Colonic mucosa (tissue), 4 donors: ENCODE measurements around the gene CLN6. TPM values are rescaled to one million over a fixed set of nuclear protein-coding genes. Genes with fewer than 3 reads are reported as not detected.

ENCODE experiments used
- DNase-seq: peaks from one replicate; pipeline ENCODE4 v3.0.0-alpha.2; 2020
- H3K27ac ChIP-seq: fragments of 200-600 bp; one replicate; pipeline ENCODE4 v1.8.0; 2021
- H3K27me3 ChIP-seq: fragments of 200-600 bp; one replicate; pipeline ENCODE4 v1.8.0; 2021
- H3K36me3 ChIP-seq: fragments of 200-600 bp; one replicate; pipeline ENCODE4 v1.8.0; 2021
- H3K4me1 ChIP-seq: fragments of 200-600 bp; one replicate; pipeline ENCODE4 v1.8.0; 2021; ENCODE audit warnings: mild to moderate bottlenecking
- H3K4me3 ChIP-seq: fragments of 200-600 bp; one replicate; pipeline ENCODE4 v1.8.0; 2021
- H3K9ac ChIP-seq, 2 donors: one replicate each; pipeline ENCODE4 v1.7.0; 2013; ENCODE audit warnings: control low read depth in 2 of 2, low read depth in 2 of 2, low read length in 2 of 2
- H3K9me3 ChIP-seq: fragments of 200-600 bp; one replicate; pipeline ENCODE4 v1.8.0; 2021
- CTCF ChIP-seq: fragments of 200-600 bp; IDR thresholded peaks from one replicate; pipeline ENCODE4 v1.8.0; 2022; ENCODE audit warnings: antibody characterized with exemption, mild to moderate bottlenecking
- intact Hi-C: fragments of 100-400 bp; cut with DNase I; formaldehyde crosslinking; loops from one replicate; pipeline ENCODE4 v1.14.1; 2022
- total RNA-seq, 2 donors: library from RNA; stranded (reverse); fragmentation: NEBNext Ultra II Directional in 1 of 2; extraction: Animal tissue kit (Norgen Biotek cat#: 25700) in 1 of 2; gene quantifications; one replicate each; pipeline ENCODE4 v1.2.1, GENCODE V29; 2021
- donor health status: healthy.
- donor health status: DM: no; HTN: no; CAD: no.
- donor health status: DM: no; HTN: no; CAD: no.

The CLN6 gene
- total RNA-seq, 2 donors from 2014 or later = 18.9 to 55.8 TPM

- H3K27me3 ChIP-seq = no peaks in the 10 kb centered on the region
- no peaks in the 10 kb centered on the region for H3K4me1 ChIP-seq
- H3K4me3 ChIP-seq = no peak overlapping the region
- intact Hi-C loops = no loop called here
- DNase-seq = no peak
- H3K36me3 ChIP-seq = no peaks in the 10 kb centered on the region
- no peak for TF ChIP-seq CTCF
- no peak overlapping the region for H3K27ac ChIP-seq
- H3K9me3 ChIP-seq = no peaks in the 10 kb centered on the region
- no peak overlapping the region for H3K9ac ChIP-seq
Observed at GRCh38 chr15:68261980-68262379, 32.5 kb upstream of the CLN6 start.

- no peak for DNase-seq
- H3K9me3 ChIP-seq = no peaks in the 10 kb centered on the region
- no peaks in the 10 kb centered on the region for H3K36me3 ChIP-seq
Observed at GRCh38 chr15:68261241-68261640, 31.7 kb upstream of the CLN6 start.

GRCh38 chr15:68259883-68260282 is 30.4 kb upstream of the CLN6 start:
- intact Hi-C loops = loop anchor here (5.0 kb wide), 1 partner anchor 117 kb away; no protein-coding TSS in a partner anchor
- H3K4me3 ChIP-seq = no peak overlapping the region
- H3K9ac ChIP-seq = no peak overlapping the region
- H3K9me3 ChIP-seq = no peaks in the 10 kb centered on the region
- TF ChIP-seq CTCF = no peak
- no peak overlapping the region for H3K27ac ChIP-seq
- no peaks in the 10 kb centered on the region for H3K36me3 ChIP-seq
- H3K4me1 ChIP-seq = no peaks in the 10 kb centered on the region
- no peak for DNase-seq
- no peaks in the 10 kb centered on the region for H3K27me3 ChIP-seq

More at GRCh38 chr15:68261241-68261640, 31.7 kb upstream of the CLN6 start:
- TF ChIP-seq CTCF = no peak
- Histone ChIP-seq H3K9ac (no peak overlapping the region), H3K27me3 (no peaks in the 10 kb centered on the region), H3K4me1 (no peaks in the 10 kb centered on the region), H3K4me3 (no peak overlapping the region), H3K27ac (no peak overlapping the region)
- intact Hi-C loops = no loop called here

GRCh38 chr15:68258692-68259091 is 29.2 kb upstream of the CLN6 start:
- Histone ChIP-seq H3K4me1 (no peaks in the 10 kb centered on the region), H3K9ac (no peak overlapping the region), H3K27me3 (no peaks in the 10 kb centered on the region), H3K9me3 (no peaks in the 10 kb centered on the region), H3K36me3 (no peaks in the 10 kb centered on the region), H3K4me3 (no peak overlapping the region), H3K27ac (no peak overlapping the region)
- DNase-seq = no peak
- TF ChIP-seq CTCF = no peak
- intact Hi-C loops = loop anchor here (5.0 kb wide), 1 partner anchor 119 kb away; no protein-coding TSS in a partner anchor

GRCh38 chr15:68256675-68257450 is 27.3 kb upstream of the CLN6 start:
- TF ChIP-seq CTCF = no peak
- intact Hi-C loops = loop anchor here (5.0 kb wide), 1 partner anchor 120 kb away; no protein-coding TSS in a partner anchor
- Histone ChIP-seq H3K27ac (peak overlapping the region; percentile 86), H3K9me3 (no peaks in the 10 kb centered on the region), H3K27me3 (no peaks in the 10 kb centered on the region), H3K4me1 (no peaks in the 10 kb centered on the region), H3K36me3 (no peaks in the 10 kb centered on the region), H3K9ac (peak overlapping the region; percentile 66 to 73), H3K4me3 (peak overlapping the region; percentile 64)
- DNase-seq = peak; percentile 93
